Neutrophil (primary cell): ENCODE measurements around the gene UBASH3B.
"Not testable (repeated sequence)": the region's sequence is repeated elsewhere in the genome, so short reads cannot be mapped to it uniquely, and the experiment has no call there.

ENCODE experiments used
- H3K27ac ChIP-seq: fragments of 200-600 bp; sonication (generic); 2 replicates; pipeline ENCODE4 v1.5.1; 2016; ENCODE audit warnings: mild to moderate bottlenecking, moderate library complexity
- H3K27me3 ChIP-seq: fragments of 200-600 bp; sonication (generic); 2 replicates; pipeline ENCODE4 v1.6.0; 2016; ENCODE audit warnings: mild to moderate bottlenecking
- H3K36me3 ChIP-seq: fragments of 200-600 bp; sonication (generic); 2 replicates; pipeline ENCODE4 v1.5.1; 2017
- H3K4me1 ChIP-seq, 2 experiments: fragments of 200-600 bp in 1 of 2; sonication (generic) in 1 of 2; 1 replicate in 1 of 2; 2 replicates in 1 of 2; pipeline versions ENCODE4 v1.5.1 to v1.6.1; 2013 to 2016; ENCODE audit warnings: low read depth in 1 of 2, low read length in 1 of 2, mild to moderate bottlenecking in 1 of 2, moderate library complexity in 1 of 2; ENCODE audit not compliant: control insufficient read depth in 1 of 2, insufficient read depth in 1 of 2
- H3K4me3 ChIP-seq, 2 experiments: fragments of 200-600 bp in 1 of 2; sonication (generic) in 1 of 2; 1 replicate in 1 of 2; 2 replicates in 1 of 2; pipeline ENCODE4 v1.5.1; 2013 to 2016; ENCODE audit warnings: low read depth in 1 of 2, low read length in 1 of 2, mild to moderate bottlenecking in 1 of 2, moderate library complexity in 1 of 2
- H3K9me3 ChIP-seq: fragments of 200-600 bp; sonication (generic); 2 replicates; pipeline ENCODE4 v1.5.1; 2016
- TF ChIP-seq, protein P1 (sequence below): fragments of 200-600 bp; sonication (generic); IDR thresholded peaks from 2 replicates; pipeline ENCODE4 v1.5.1; 2016; ENCODE audit warnings: antibody characterized with exemption

Gene UBASH3B

DNA sequence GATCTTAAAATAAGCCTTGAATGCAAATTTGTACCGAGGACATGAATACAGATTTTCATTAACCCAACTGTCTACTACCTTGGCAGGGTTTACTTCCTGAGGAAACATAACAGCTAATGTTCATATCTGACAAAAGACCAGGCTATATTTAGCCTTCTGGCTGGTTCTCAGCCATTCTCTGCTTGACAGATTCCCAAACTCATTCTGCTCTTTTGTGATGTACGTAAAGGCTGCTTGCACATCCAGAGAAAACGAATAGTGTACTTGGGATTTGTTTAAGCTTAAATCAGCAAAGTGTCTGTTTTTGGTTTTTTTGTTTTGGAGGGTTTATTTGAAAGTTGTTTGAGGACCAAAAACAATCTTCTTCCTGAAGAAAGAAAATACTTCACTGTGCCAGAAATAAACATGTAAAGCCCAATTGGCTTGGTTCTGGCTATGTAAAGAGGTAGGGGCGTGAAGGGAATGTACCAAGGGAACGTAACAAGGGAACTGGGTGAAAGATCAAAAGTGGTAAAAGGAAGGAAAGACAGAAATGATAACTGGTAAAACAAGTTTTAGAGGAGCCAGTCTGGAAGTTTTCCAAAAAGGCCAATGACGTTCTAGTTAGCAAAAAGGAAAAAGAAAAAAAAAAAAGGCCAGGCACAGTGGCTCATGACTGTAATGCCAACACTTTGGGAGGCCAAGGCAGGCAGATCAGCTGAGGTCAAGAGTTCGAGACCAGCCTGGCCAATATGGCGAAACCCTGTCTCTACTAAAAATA lies 161.4 kb downstream of the UBASH3B start:
- Histone ChIP-seq H3K36me3 (peaks cover 17% of the 10 kb centered on the region), H3K4me1 (no peaks in the 10 kb centered on the region), H3K4me3 (no peak overlapping the region), H3K27ac (no peak overlapping the region), H3K27me3 (no peaks in the 10 kb centered on the region), H3K9me3 (no peaks in the 10 kb centered on the region)
- TF ChIP-seq, protein P1, sequence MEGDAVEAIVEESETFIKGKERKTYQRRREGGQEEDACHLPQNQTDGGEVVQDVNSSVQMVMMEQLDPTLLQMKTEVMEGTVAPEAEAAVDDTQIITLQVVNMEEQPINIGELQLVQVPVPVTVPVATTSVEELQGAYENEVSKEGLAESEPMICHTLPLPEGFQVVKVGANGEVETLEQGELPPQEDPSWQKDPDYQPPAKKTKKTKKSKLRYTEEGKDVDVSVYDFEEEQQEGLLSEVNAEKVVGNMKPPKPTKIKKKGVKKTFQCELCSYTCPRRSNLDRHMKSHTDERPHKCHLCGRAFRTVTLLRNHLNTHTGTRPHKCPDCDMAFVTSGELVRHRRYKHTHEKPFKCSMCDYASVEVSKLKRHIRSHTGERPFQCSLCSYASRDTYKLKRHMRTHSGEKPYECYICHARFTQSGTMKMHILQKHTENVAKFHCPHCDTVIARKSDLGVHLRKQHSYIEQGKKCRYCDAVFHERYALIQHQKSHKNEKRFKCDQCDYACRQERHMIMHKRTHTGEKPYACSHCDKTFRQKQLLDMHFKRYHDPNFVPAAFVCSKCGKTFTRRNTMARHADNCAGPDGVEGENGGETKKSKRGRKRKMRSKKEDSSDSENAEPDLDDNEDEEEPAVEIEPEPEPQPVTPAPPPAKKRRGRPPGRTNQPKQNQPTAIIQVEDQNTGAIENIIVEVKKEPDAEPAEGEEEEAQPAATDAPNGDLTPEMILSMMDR = no peak

GRCh38 chr11:122820158-122820557 lies 164.6 kb downstream of the UBASH3B start:
- no peaks in the 10 kb centered on the region for H3K4me1 ChIP-seq
- no peaks in the 10 kb centered on the region for H3K36me3 ChIP-seq
- no peaks in the 10 kb centered on the region for H3K9me3 ChIP-seq
- no peak overlapping the region for H3K4me3 ChIP-seq
- H3K27me3 ChIP-seq = no peaks in the 10 kb centered on the region
- no peak overlapping the region for H3K27ac ChIP-seq
- TF ChIP-seq, protein P1 = no peak

- no peak overlapping the region for H3K27ac ChIP-seq
- H3K36me3 ChIP-seq = no peaks in the 10 kb centered on the region
- H3K27me3 ChIP-seq = no peaks in the 10 kb centered on the region
- no peaks in the 10 kb centered on the region for H3K9me3 ChIP-seq
- no peaks in the 10 kb centered on the region for H3K4me1 ChIP-seq
- TF ChIP-seq, protein P1 = no peak
- no peak overlapping the region for H3K4me3 ChIP-seq
Measured at GRCh38 chr11:122821169-122821568, 165.6 kb downstream of the UBASH3B start.

DNA sequence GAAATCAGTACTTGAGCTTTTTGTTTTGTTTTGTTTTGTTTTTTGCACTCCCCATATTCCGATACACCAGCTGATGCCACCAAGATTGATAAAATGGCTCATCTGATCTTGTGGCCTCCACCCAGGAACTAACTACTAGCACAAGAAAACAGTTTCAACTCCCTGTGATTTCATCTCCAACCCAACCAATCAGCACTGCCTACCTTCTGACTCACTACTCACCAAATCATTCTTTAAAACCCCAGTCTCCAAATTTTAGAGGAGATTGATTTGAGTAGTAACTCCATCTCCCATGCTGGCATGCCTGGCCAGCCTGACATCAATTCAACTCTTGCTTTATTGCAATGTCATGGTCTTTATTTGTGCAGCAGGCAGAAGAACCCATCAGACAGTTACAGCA lies 166.7 kb downstream of the UBASH3B start:
- Histone ChIP-seq H3K36me3 (no peaks in the 10 kb centered on the region), H3K9me3 (no peaks in the 10 kb centered on the region), H3K27ac (no peak overlapping the region), H3K27me3 (no peaks in the 10 kb centered on the region), H3K4me3 (no peak overlapping the region), H3K4me1 (no peaks in the 10 kb centered on the region)
- TF ChIP-seq, protein P1 = no peak

GRCh38 chr11:122823564-122823963 lies 168.0 kb downstream of the UBASH3B start:
- TF ChIP-seq, protein P1 = no peak
- no peaks in the 10 kb centered on the region for H3K36me3 ChIP-seq
- H3K4me3 ChIP-seq = no peak overlapping the region
- no peaks in the 10 kb centered on the region for H3K27me3 ChIP-seq
- H3K27ac ChIP-seq = no peak overlapping the region
- H3K9me3 ChIP-seq = no peaks in the 10 kb centered on the region
- no peaks in the 10 kb centered on the region for H3K4me1 ChIP-seq

- H3K9me3 ChIP-seq, H3K4me1 ChIP-seq, H3K4me3 ChIP-seq, H3K36me3 ChIP-seq, H3K27ac ChIP-seq: not testable (repeated sequence)
- H3K27me3 ChIP-seq = peaks cover 29% of the 10 kb centered on the region
Measured at GRCh38 chr11:122829371-122829770, 173.8 kb downstream of the UBASH3B start.

GRCh38 chr11:122832297-122832696 lies 176.8 kb downstream of the UBASH3B start:
- H3K27ac ChIP-seq, H3K9me3 ChIP-seq, H3K4me3 ChIP-seq, H3K4me1 ChIP-seq, H3K36me3 ChIP-seq: not testable (repeated sequence)
- H3K27me3 ChIP-seq = peaks cover 36% of the 10 kb centered on the region
